ENCODE data around the gene TRIML1. TPM values are rescaled to one million over a fixed set of nuclear protein-coding genes. Genes with fewer than 3 reads are reported as not detected.
"Not testable (repeated sequence)": the region's sequence is repeated elsewhere in the genome, so short reads cannot be mapped to it uniquely, and the experiment has no call there.

TRIML1 gene
- total RNA-seq, 4 donors from 2014 or later, result not detected

- ATAC-seq (no peak), DNase-seq (no peak)
- H3K4me3 ChIP-seq, result no peak overlapping the region
- in situ Hi-C loops (cut with MboI; ENCODE audit: low sequenced_read_pairs in 4 of 4) (no loop called here), intact Hi-C loops (cut with DNase I; ENCODE audit: low total_unique reads) (no loop called here)
- no peaks in the 10 kb centered on the region for H3K27me3 ChIP-seq
- H3K9me3 ChIP-seq, result no peaks in the 10 kb centered on the region
- no peaks in the 10 kb centered on the region for H3K4me1 ChIP-seq
- no peak overlapping the region for H3K27ac ChIP-seq
- no peaks in the 10 kb centered on the region for H3K36me3 ChIP-seq
- TF ChIP-seq CTCF (IDR thresholded peaks at IDR 0.05 in 4 of 5, conservative IDR thresholded peaks at IDR 0.05 in 1 of 5), result no peak
- TF ChIP-seq POLR2A (IDR thresholded peaks at IDR 0.05), result no peak
Measured at GRCh38 chr4:188147176-188147575, 7.9 kb downstream of the TRIML1 start.

- in situ Hi-C loops (cut with MboI; ENCODE audit: low sequenced_read_pairs in 4 of 4) (no loop called here), intact Hi-C loops (cut with DNase I; ENCODE audit: low total_unique reads) (no loop called here)
- Histone ChIP-seq H3K27me3 (no peaks in the 10 kb centered on the region), H3K36me3 (no peaks in the 10 kb centered on the region), H3K9me3 (no peaks in the 10 kb centered on the region), H3K27ac (no peak overlapping the region), H3K4me1 (no peaks in the 10 kb centered on the region), H3K4me3 (no peak overlapping the region)
- DNase-seq (no peak), ATAC-seq (no peak)
- TF ChIP-seq POLR2A (IDR thresholded peaks at IDR 0.05), result no peak
- no peak for TF ChIP-seq CTCF (IDR thresholded peaks at IDR 0.05 in 4 of 5, conservative IDR thresholded peaks at IDR 0.05 in 1 of 5)
Measured at GRCh38 chr4:188147776-188148175, 8.5 kb downstream of the TRIML1 start.

- Histone ChIP-seq H3K36me3 (no peaks in the 10 kb centered on the region), H3K4me3 (no peak overlapping the region), H3K4me1 (no peaks in the 10 kb centered on the region), H3K27ac (no peak overlapping the region), H3K9me3 (no peaks in the 10 kb centered on the region), H3K27me3 (no peaks in the 10 kb centered on the region)
- in situ Hi-C loops (cut with MboI; ENCODE audit: low sequenced_read_pairs in 4 of 4), result no loop called here
- intact Hi-C loops (cut with DNase I; ENCODE audit: low total_unique reads), result no loop called here
- no peak for ATAC-seq
- no peak for TF ChIP-seq POLR2A (IDR thresholded peaks at IDR 0.05)
- TF ChIP-seq CTCF (IDR thresholded peaks at IDR 0.05 in 4 of 5, conservative IDR thresholded peaks at IDR 0.05 in 1 of 5), result no peak
- no peak for DNase-seq
Measured at GRCh38 chr4:188154668-188155405, 15.6 kb downstream of the TRIML1 start.

- Histone ChIP-seq H3K27ac (no peak overlapping the region), H3K4me3 (no peak overlapping the region), H3K27me3 (no peaks in the 10 kb centered on the region), H3K36me3 (no peaks in the 10 kb centered on the region), H3K4me1 (no peaks in the 10 kb centered on the region), H3K9me3 (no peaks in the 10 kb centered on the region)
- in situ Hi-C loops (cut with MboI; ENCODE audit: low sequenced_read_pairs in 4 of 4), result no loop called here
- DNase-seq, result no peak
- no peak for ATAC-seq
- intact Hi-C loops (cut with DNase I; ENCODE audit: low total_unique reads), result no loop called here
- no peak for TF ChIP-seq CTCF (IDR thresholded peaks at IDR 0.05 in 4 of 5, conservative IDR thresholded peaks at IDR 0.05 in 1 of 5)
- TF ChIP-seq POLR2A (IDR thresholded peaks at IDR 0.05), result no peak
Measured at GRCh38 chr4:188158336-188158735, 19.1 kb downstream of the TRIML1 start.

GRCh38 chr4:188159513-188160226 lies 20.4 kb downstream of the TRIML1 start:
- DNase-seq; H3K27me3 ChIP-seq; in situ Hi-C loops (cut with MboI; ENCODE audit: low sequenced_read_pairs in 4 of 4); H3K27ac ChIP-seq; ATAC-seq; H3K4me1 ChIP-seq; H3K36me3 ChIP-seq; H3K4me3 ChIP-seq; intact Hi-C loops (cut with DNase I; ENCODE audit: low total_unique reads); H3K9me3 ChIP-seq: not testable (repeated sequence)

Data from gastrocnemius medialis (tissue), 4 donors.